HL-60 (cell line): Measurements from ENCODE around the gene GAA.
"Not testable (repeated sequence)": the region's sequence is repeated elsewhere in the genome, so short reads cannot be mapped to it uniquely, and the experiment has no call there.

ENCODE experiments used
- DNase-seq, 2 experiments: peaks; one replicate each; pipeline ENCODE4 v3.0.0-alpha.2; 2010 to 2020; ENCODE audit warnings: low read depth in 1 of 2, low spot score in 1 of 2
- H3K27ac ChIP-seq: fragments of 250-450 bp; sonication (Bioruptor Pico); replicated peaks from 2 replicates; pipeline ENCODE4 v1.5.1; 2020; ENCODE audit warnings: mild to moderate bottlenecking, moderate library complexity
- H3K27me3 ChIP-seq: fragments of 250-450 bp; sonication (Bioruptor Pico); 2 replicates; pipeline ENCODE4 v1.5.1; 2021; ENCODE audit warnings: mild to moderate bottlenecking, moderate library complexity; ENCODE audit not compliant: insufficient read depth, poor library complexity, severe bottlenecking
- H3K4me3 ChIP-seq: replicated peaks from 2 replicates; pipeline ENCODE4 v1.5.1; 2011; ENCODE audit warnings: mild to moderate bottlenecking, control low read depth, low read length; ENCODE audit not compliant: insufficient read depth
- CTCF ChIP-seq: IDR thresholded peaks from one replicate; pipeline ENCODE4 v1.5.1; 2011; ENCODE audit warnings: low read length, control low read depth, inconsistent platforms; ENCODE audit not compliant: insufficient read depth
- GABPA ChIP-seq: IDR thresholded peaks from 2 replicates; pipeline ENCODE4 v1.6.1; 2012; ENCODE audit warnings: low read depth
- POLR2AphosphoS5 ChIP-seq: IDR thresholded peaks from 2 replicates; pipeline ENCODE4 v1.6.1; 2012; ENCODE audit warnings: low read depth
- REST ChIP-seq: IDR thresholded peaks from 2 replicates; pipeline ENCODE4 v1.6.1; 2012; ENCODE audit warnings: low read depth; ENCODE audit not compliant: insufficient replicate concordance
- SPI1 ChIP-seq: IDR thresholded peaks from 2 replicates; pipeline ENCODE4 v1.6.1; 2012; ENCODE audit warnings: low read depth, mild to moderate bottlenecking, borderline replicate concordance

The GAA gene

DNA sequence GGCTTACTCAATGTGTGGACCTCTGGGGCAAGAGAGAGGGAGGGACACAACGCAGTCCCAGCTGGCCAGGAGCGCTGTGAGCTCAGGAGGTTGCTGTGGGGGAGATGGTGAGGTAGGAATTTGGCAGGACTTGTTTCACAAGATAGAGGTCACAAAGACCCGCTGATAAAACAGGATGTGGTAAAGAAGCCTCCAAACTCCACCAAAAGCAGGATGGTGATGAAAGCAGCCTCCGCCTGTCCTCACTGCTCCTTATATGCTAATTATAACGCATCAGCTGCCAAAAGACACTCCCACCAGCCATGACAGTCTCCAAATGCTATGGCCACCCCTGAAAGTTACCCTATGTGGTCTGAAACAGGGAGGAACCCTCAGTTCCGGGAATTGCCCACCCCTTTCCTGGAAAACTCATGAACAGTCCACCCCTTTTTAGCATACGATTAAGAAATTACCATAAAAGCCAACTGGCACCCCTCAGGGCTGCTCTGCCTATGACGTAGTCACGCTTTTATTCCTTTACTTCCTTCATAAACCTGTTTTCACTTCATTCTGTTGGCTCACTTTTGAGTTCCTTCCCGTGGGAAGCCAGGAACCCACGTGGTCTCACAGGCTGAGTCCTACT is 50.8 kb downstream of the GAA start:
- Histone ChIP-seq H3K27ac (peak overlapping the region; percentile 68), H3K4me3 (no peak overlapping the region), H3K27me3 (no peaks in the 10 kb centered on the region)
- TF ChIP-seq GABPA (peak; percentile 68), SPI1 (peak; percentile 56; the same call in 1 of the 2 replicates), CTCF (no peak)
- peak in 1 of 2 experiments; percentile 92 for DNase-seq

DNA sequence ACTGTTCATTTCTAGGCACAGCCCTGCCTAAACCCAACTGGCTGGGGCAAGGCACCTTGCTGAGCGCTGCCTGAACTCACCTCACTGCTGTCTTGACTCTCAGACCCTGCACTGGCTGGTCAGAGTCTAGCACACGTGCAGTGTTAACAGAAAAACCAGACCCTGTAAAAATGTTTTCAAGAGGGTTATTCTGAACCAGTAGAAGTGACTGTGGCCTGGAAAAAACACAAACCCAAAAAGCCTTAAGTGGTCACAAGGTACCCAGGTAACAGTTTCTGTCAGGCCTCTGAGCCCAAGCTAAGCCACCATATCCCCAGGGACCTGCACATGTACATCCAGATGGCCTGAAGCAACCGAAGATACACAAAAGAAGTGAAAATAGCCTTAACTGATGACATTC is 51.6 kb downstream of the GAA start:
- Histone ChIP-seq H3K27me3 (no peaks in the 10 kb centered on the region), H3K27ac (peak overlapping the region; percentile 68), H3K4me3 (no peak overlapping the region)
- TF ChIP-seq GABPA (no peak), CTCF (no peak), SPI1 (no peak), REST (no peak), POLR2AphosphoS5 (no peak)
- DNase-seq = no peak

- no peak overlapping the region for H3K27ac ChIP-seq
- H3K27me3 ChIP-seq = no peaks in the 10 kb centered on the region
- TF ChIP-seq SPI1 (no peak), REST (no peak), GABPA (no peak)
- DNase-seq = no peak
- no peak overlapping the region for H3K4me3 ChIP-seq
Observed at GRCh38 chr17:80154166-80154565, 52.8 kb downstream of the GAA start.

DNA sequence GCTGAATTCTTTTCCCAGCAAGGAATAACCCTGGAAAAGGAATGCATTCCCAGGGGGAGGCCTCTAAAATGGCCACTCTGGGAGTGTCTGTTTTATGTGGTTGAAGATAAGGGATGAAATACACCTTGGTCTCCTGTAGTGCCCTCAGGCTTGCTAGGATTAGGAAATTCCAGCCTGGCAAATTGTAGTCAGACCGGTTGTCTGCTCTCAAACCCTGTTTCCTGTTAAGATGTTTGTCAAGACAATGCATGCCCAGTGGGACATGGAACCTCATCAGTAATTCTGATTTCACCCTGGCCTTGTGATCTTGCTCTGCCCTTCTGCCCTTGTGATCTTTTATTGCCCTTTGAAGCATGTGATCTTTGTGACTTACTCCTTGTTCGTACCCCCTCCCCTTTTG is 54.2 kb downstream of the GAA start:
- not testable (repeated sequence) for DNase-seq, H3K27me3 ChIP-seq, H3K27ac ChIP-seq, H3K4me3 ChIP-seq

DNA sequence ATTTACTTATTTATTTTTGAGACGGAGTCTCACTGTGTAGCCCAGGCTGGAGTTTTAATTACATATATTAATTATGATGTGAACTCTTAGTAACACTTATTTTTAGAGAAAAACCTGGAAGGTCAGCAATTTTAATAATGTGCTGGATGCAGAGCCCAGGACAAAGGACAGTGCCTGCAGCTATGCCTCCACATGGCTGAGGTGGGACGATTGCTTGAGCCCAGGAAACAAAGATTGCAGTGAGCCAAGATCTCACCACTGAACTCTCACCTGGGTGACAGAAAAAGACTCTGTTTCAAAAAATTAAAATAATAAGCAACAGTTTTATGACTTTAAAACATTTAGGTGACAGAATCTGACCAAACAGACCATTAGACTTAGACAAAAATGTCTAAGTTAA is 57.5 kb downstream of the GAA start:
- Histone ChIP-seq H3K4me3 (no peak overlapping the region), H3K27ac (no peak overlapping the region), H3K27me3 (no peaks in the 10 kb centered on the region)
- TF ChIP-seq GABPA (no peak), REST (no peak), SPI1 (no peak), POLR2AphosphoS5 (no peak), CTCF (no peak)
- no peak for DNase-seq
